Endothelial cell of umbilical vein (primary cell): ENCODE measurements around the gene NUB1. TPM values are rescaled to one million over a fixed set of nuclear protein-coding genes. Genes with fewer than 3 reads are reported as not detected.

ENCODE experiments used
- BruUV-seq: library from RNA; stranded (reverse); fragments of 400-500 nt; replicated peaks from 2 replicates; lab custom pipeline; 2021; lab: Mats Ljungman, UMichigan
- CTCF ChIA-PET: fragments of 300-600, 350-600 bp; sonication (Branson Sonifier 250); formaldehyde crosslinking; loops from one replicate; lab custom pipeline; 2021; ENCODE audit warnings: antibody characterized with exemption, inconsistent platforms; lab: Charles Lee
- POLR2A ChIA-PET: fragments of 300-600, 350-600 bp; sonication (Branson Sonifier 250); formaldehyde crosslinking; loops from one replicate; lab custom pipeline; 2021; ENCODE audit warnings: antibody characterized with exemption, inconsistent platforms; lab: Charles Lee
- DNase-seq: peaks from one replicate; pipeline ENCODE4 v3.0.0-alpha.2; 2011; ENCODE audit warnings: low read depth, low spot score
- FAIRE-seq: peaks from 2 replicates; lab custom pipeline; 2011; peaks lifted over from hg19 to GRCh38; lab: Jason Lieb, UNC
- H2AFZ ChIP-seq: 2 replicates; pipeline ENCODE4 v1.6.0; 2012; ENCODE audit warnings: low read depth, low read length, control low read depth, inconsistent platforms
- H3K27ac ChIP-seq: 2 replicates; pipeline ENCODE4 v1.5.1; 2011; ENCODE audit warnings: low read depth, mild to moderate bottlenecking, control low read depth, low read length, moderate library complexity; ENCODE audit not compliant: insufficient read depth
- H3K27me3 ChIP-seq, 2 experiments: 2 replicates each; pipeline versions ENCODE4 v1.6.0 to v1.6.1; 2011; ENCODE audit warnings: low read length in 2 of 2, mixed read lengths in 1 of 2; ENCODE audit not compliant: control insufficient read depth in 2 of 2, insufficient read depth in 2 of 2
- H3K36me3 ChIP-seq, 2 experiments: 2 replicates in 1 of 2; 3 replicates in 1 of 2; pipeline ENCODE4 v1.5.1; 2011; ENCODE audit warnings: low read length in 2 of 2, mild to moderate bottlenecking in 1 of 2, moderate library complexity in 1 of 2; ENCODE audit not compliant: control insufficient read depth in 2 of 2, insufficient read depth in 2 of 2; ENCODE audit errors: extremely low read depth in 1 of 2
- H3K4me1 ChIP-seq: 3 replicates; pipeline ENCODE4 v1.5.1; 2011; ENCODE audit warnings: mild to moderate bottlenecking, low read length; ENCODE audit not compliant: control insufficient read depth, insufficient read depth; ENCODE audit errors: extremely low read depth
- H3K4me2 ChIP-seq: 2 replicates; pipeline ENCODE4 v1.6.1; 2011; ENCODE audit warnings: low read length, control low read depth, mixed read lengths; ENCODE audit not compliant: insufficient read depth
- H3K4me3 ChIP-seq, 3 experiments: fragments of 200-600 bp in 1 of 3; sonication (generic), shearing (Covaris generic) in 1 of 3; replicated peaks in 1 of 3; 2 replicates each; pipeline ENCODE4 v1.5.1; 2011 to 2016; ENCODE audit warnings: control low read depth in 3 of 3, low read length in 3 of 3, mild to moderate bottlenecking in 2 of 3, inconsistent platforms in 1 of 3, low read depth in 1 of 3, moderate library complexity in 1 of 3; ENCODE audit not compliant: insufficient read depth in 1 of 3
- H3K79me2 ChIP-seq: 2 replicates; pipeline ENCODE4 v1.6.0; 2012; ENCODE audit warnings: low read length, inconsistent platforms; ENCODE audit not compliant: control insufficient read depth, insufficient read depth
- H3K9ac ChIP-seq: replicated peaks from 2 replicates; pipeline ENCODE3; 2011; ENCODE audit warnings: low read length, control low read depth; ENCODE audit not compliant: insufficient read depth; ENCODE audit errors: extremely low read depth
- H3K9me1 ChIP-seq: replicated peaks from 3 replicates; pipeline ENCODE4 v1.6.0; 2011; ENCODE audit warnings: mild to moderate bottlenecking, low read length; ENCODE audit not compliant: control insufficient read depth, insufficient read depth; ENCODE audit errors: extremely low read depth
- H3K9me3 ChIP-seq: replicated peaks from 2 replicates; pipeline ENCODE4 v1.5.1; 2012; ENCODE audit warnings: low read length, inconsistent platforms; ENCODE audit not compliant: control insufficient read depth, insufficient read depth
- H4K20me1 ChIP-seq: replicated peaks from 2 replicates; pipeline ENCODE3; 2011; ENCODE audit warnings: mild to moderate bottlenecking, low read length; ENCODE audit not compliant: control insufficient read depth, insufficient read depth; ENCODE audit errors: extremely low read depth
- CTCF ChIP-seq, 2 donors: IDR thresholded peaks; 1 replicate in 1 of 2; 2 replicates in 1 of 2; pipeline ENCODE4 v1.5.1; 2011; ENCODE audit warnings: low read length in 2 of 2, mild to moderate bottlenecking in 2 of 2, moderate library complexity in 2 of 2, control low read depth in 1 of 2, inconsistent platforms in 1 of 2, low read depth in 1 of 2; ENCODE audit not compliant: insufficient read depth in 1 of 2; ENCODE audit errors: extremely low read depth in 1 of 2
- EZH2 ChIP-seq: IDR thresholded peaks from 2 replicates; pipeline ENCODE4 v1.6.1; 2012; ENCODE audit warnings: borderline replicate concordance, low read depth, mild to moderate bottlenecking, moderate library complexity, low read length, inconsistent platforms; ENCODE audit not compliant: severe bottlenecking
- FOS ChIP-seq: IDR thresholded peaks from 2 replicates; pipeline ENCODE4 v1.6.1; 2011; ENCODE audit warnings: mild to moderate bottlenecking, low read length, moderate library complexity, borderline replicate concordance; ENCODE audit not compliant: insufficient read depth
- GATA2 ChIP-seq: IDR thresholded peaks from 2 replicates; pipeline ENCODE4 v1.7.0; 2011; ENCODE audit warnings: low read depth, mild to moderate bottlenecking, moderate library complexity, mixed read lengths, low read length; ENCODE audit not compliant: insufficient read length, insufficient read depth
- JUN ChIP-seq: IDR thresholded peaks from 2 replicates; pipeline ENCODE4 v1.6.1; 2011; ENCODE audit warnings: borderline replicate concordance, low read depth; ENCODE audit not compliant: insufficient read length, insufficient read depth
- MAX ChIP-seq: IDR thresholded peaks from 2 replicates; pipeline ENCODE4 v1.6.1; 2011; ENCODE audit not compliant: insufficient read depth, insufficient read length
- MYC ChIP-seq: IDR thresholded peaks from one replicate; pipeline ENCODE4 v1.6.1; 2011; ENCODE audit warnings: mild to moderate bottlenecking, low read depth, low read length
- POLR2A ChIP-seq: IDR thresholded peaks from 2 replicates; pipeline ENCODE4 v1.6.1; 2012; ENCODE audit warnings: low read depth, mild to moderate bottlenecking, control low read depth, low read length
- POLR2AphosphoS5 ChIP-seq: IDR thresholded peaks from 2 replicates; pipeline ENCODE4 v1.6.1; 2012; ENCODE audit warnings: low read depth, mild to moderate bottlenecking, control low read depth, low read length, moderate library complexity; ENCODE audit not compliant: insufficient read depth
- dilution Hi-C: fragments of 300-500 bp; cut with MboI; formaldehyde crosslinking; loops from one replicate; pipeline ENCODE4 v1.15.0; 2019; ENCODE audit warnings: low sequenced_read_pairs; ENCODE audit not compliant: extremely low pct_ligation_motif_present
- intact Hi-C: fragments of 100-400 bp; cut with micrococcal nuclease; formaldehyde crosslinking; loops from one replicate; pipeline ENCODE4 v1.10.0; 2022
- polyA plus RNA-seq, 4 experiments: library from polyadenylated mRNA; depleted of rRNA in 3 of 4; stranded (reverse) in 3 of 4; unstranded in 1 of 4; fragments of >200 nt; gene quantifications; 2 replicates each; pipeline versions ENCODE4 v1.2.1 to v1.2.3, GENCODE V29; 2011 to 2012; ENCODE audit warnings: missing spikeins in 1 of 4
- total RNA-seq: library from RNA; stranded (reverse); gene quantifications from 2 replicates; pipeline ENCODE4 v1.2.3, GENCODE V29; 2021

NUB1 gene
- total and polyA plus RNA-seq, 2 donors (not counting 3 experiments of a cell fraction or from before 2014, with no cell fraction given) = 28.0 to 46.2 TPM

GRCh38 chr7:151388007-151388297, 46.3 kb downstream of the NUB1 start:
- POLR2A ChIA-PET = no interaction called here
- TF ChIP-seq JUN (no peak), CTCF (IDR thresholded peaks at IDR 0.05; ENCODE audit: extremely low read depth in 1 of 2, insufficient read depth in 1 of 2, low read depth in 1 of 2, low read length in 2 of 2) (no peak), MYC (no peak), POLR2A (no peak), EZH2 (no peak), MAX (no peak), POLR2AphosphoS5 (no peak), GATA2 (no peak), FOS (no peak)
- intact Hi-C loops (no loop called here), dilution Hi-C loops (no loop called here)
- no TSS peak for BruUV-seq
- CTCF ChIA-PET = no interaction called here
- Histone ChIP-seq H3K4me1 (no peaks in the 10 kb centered on the region), H3K27me3 (peaks cover 5 to 9% of the 10 kb centered on the region in 2 experiments), H3K36me3 (no peaks in the 10 kb centered on the region), H3K9me3 (no peaks in the 10 kb centered on the region), H4K20me1 (no peaks in the 10 kb centered on the region), H2AFZ (no peak overlapping the region), H3K4me3 (no peak overlapping the region), H3K27ac (no peak overlapping the region), H3K9me1 (no peaks in the 10 kb centered on the region), H3K4me2 (no peak overlapping the region), H3K79me2 (no peaks in the 10 kb centered on the region), H3K9ac (no peak overlapping the region)
- DNase-seq (no peak), FAIRE-seq (no peak)
